ENCODE data around the gene LBHD2.
"Not testable (repeated sequence)": the region's sequence is repeated elsewhere in the genome, so short reads cannot be mapped to it uniquely, and the experiment has no call there.

Gene LBHD2

GRCh38 chr14:103116636-103117035 lies 32.6 kb downstream of the LBHD2 start:
- no peak overlapping the region for H3K27ac ChIP-seq
- no peak for DNase-seq (ENCODE audit: low read depth, low spot score)

GRCh38 chr14:103117499-103117898 lies 33.5 kb downstream of the LBHD2 start:
- H3K27ac ChIP-seq; DNase-seq (ENCODE audit: low read depth, low spot score): not testable (repeated sequence)

GRCh38 chr14:103118018-103118662 lies 34.1 kb downstream of the LBHD2 start:
- DNase-seq (ENCODE audit: low read depth, low spot score) = no peak

GRCh38 chr14:103118663-103119404 lies 34.8 kb downstream of the LBHD2 start:
- DNase-seq (ENCODE audit: low read depth, low spot score) = no peak
- no peak overlapping the region for H3K27ac ChIP-seq

More at GRCh38 chr14:103118018-103118662, 34.1 kb downstream of the LBHD2 start:
- H3K27ac ChIP-seq = no peak overlapping the region

GRCh38 chr14:103119527-103119926 lies 35.5 kb downstream of the LBHD2 start:
- not testable (repeated sequence) for DNase-seq (ENCODE audit: low read depth, low spot score); H3K27ac ChIP-seq

- H3K27ac ChIP-seq = no peak overlapping the region
- DNase-seq (ENCODE audit: low read depth, low spot score) = no peak
Observed at GRCh38 chr14:103121121-103121845, 37.3 kb downstream of the LBHD2 start.

GRCh38 chr14:103121846-103122584 lies 38.0 kb downstream of the LBHD2 start:
- DNase-seq (ENCODE audit: low read depth, low spot score) = no peak
- H3K27ac ChIP-seq = no peak overlapping the region

- H3K27ac ChIP-seq = no peak overlapping the region
- DNase-seq (ENCODE audit: low read depth, low spot score) = no peak
Observed at GRCh38 chr14:103122585-103122946, 38.6 kb downstream of the LBHD2 start.

GRCh38 chr14:103122947-103123633 lies 39.1 kb downstream of the LBHD2 start, which contains the start of gene TNFAIP2:
TNFAIP2 (plus strand) TSS chr14:103123461; CDS start chr14:103126458, 2,997 bp downstream.
- DNase-seq (ENCODE audit: low read depth, low spot score) = no peak
- H3K27ac ChIP-seq = peak within 1 kb of the TSS; percentile 22

GRCh38 chr14:103123634-103124500 lies 39.9 kb downstream of the LBHD2 start:
- H3K27ac ChIP-seq = peak overlapping the region; percentile 22
- no peak for DNase-seq (ENCODE audit: low read depth, low spot score)

- H3K27ac ChIP-seq = no peak overlapping the region
- DNase-seq (ENCODE audit: low read depth, low spot score) = no peak
Observed at GRCh38 chr14:103124501-103125001, 40.5 kb downstream of the LBHD2 start.

- no peak overlapping the region for H3K27ac ChIP-seq
- no peak for DNase-seq (ENCODE audit: low read depth, low spot score)
Observed at GRCh38 chr14:103125098-103126070, 41.4 kb downstream of the LBHD2 start.

GRCh38 chr14:103126088-103126872 lies 42.3 kb downstream of the LBHD2 start:
- no peak for DNase-seq (ENCODE audit: low read depth, low spot score)
- no peak overlapping the region for H3K27ac ChIP-seq

- no peak overlapping the region for H3K27ac ChIP-seq
- DNase-seq (ENCODE audit: low read depth, low spot score) = no peak
Observed at GRCh38 chr14:103126873-103127304, 42.9 kb downstream of the LBHD2 start.

- DNase-seq (ENCODE audit: low read depth, low spot score) = no peak
- H3K27ac ChIP-seq = no peak overlapping the region
Observed at GRCh38 chr14:103127356-103127755, 43.3 kb downstream of the LBHD2 start.

GRCh38 chr14:103127861-103128598 lies 44.0 kb downstream of the LBHD2 start:
- DNase-seq (ENCODE audit: low read depth, low spot score) = no peak
- peak overlapping the region; percentile 62 for H3K27ac ChIP-seq

Data from epithelial cell of prostate (primary cell).